HG03159 (cell line): Measurements from ENCODE around the gene ASCL1.
A peak's percentile ranks its signal among the peaks of the same experiment; 100 is the strongest.

Experiments used
- ATAC-seq: cut with Tn5 transposase; IDR thresholded peaks from one replicate; pipeline ENCODE4 v1.9.1; 2021; ENCODE audit warnings: mild to moderate bottlenecking, moderate library complexity; ENCODE audit not compliant: unreplicated experiment

The ASCL1 gene

DNA sequence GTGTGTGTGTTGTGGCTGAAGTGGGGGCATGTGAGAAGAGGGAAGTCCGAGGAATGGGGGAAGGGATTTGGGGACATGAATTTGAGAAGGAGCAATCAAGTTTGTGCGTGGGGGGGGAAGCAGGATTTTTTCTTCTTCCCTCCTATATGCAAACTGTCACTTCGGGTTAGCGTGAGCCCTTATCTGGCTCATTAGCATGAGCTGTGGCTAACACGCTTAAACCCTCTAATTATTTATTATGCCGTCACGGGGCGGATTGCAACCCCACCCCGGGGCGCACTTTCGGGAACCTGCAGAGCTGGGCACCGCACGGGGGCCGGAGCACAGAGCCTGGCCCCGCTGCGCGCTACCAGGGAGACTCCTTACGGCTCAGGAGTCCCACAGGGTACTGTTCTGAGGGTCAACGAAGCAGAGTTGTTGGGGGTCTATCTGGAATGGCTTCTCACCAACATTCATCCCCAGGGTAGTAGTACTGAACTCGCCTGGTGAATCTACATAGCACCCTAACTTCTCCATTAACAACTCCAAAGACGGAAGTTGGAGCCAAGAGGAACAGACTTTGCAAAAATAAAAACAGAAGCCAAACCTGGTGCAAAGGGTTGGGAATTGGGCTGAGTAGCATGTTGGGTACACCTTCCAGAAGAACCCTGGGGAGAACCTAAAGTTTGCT, 6.4 kb upstream of the ASCL1 start:
- no peak for ATAC-seq

DNA sequence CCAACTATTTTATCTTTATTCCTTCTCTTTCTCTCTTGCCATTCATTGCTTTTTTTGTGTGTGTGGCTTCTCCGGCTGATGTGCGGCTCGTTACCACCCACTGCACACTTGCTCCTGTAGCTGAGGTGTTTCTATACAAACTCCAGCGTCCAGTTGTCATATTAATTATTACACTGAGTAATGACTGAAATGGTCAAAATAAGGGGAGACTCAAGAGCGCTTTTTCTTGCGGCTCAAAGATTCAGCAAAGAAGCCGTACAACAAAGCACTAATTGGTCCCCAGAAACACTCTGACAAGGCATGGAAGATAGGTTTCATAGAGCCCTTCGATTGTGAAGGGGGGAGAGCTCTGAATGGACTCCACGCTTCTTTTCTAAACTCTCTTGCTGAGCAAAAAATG, 5.6 kb upstream of the ASCL1 start:
- ATAC-seq, result no peak

DNA sequence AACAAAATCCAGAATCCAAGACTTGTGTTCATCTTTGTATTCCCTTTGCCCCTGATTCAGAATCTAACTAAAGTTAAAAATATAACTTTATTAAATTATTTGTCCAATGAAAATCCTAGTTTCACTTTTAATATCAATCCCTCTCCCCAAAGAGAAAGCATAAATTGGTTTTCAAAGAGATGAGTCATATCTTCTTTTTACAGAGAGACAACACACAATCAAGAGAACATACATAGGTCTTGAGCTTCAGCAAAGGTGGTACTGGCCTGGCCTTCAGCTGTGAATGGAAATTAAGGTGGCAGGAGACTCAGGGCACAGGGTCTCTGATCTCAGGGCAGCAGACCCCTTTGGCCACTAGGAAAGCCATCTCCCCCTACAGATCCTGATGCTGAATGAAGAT, 4.3 kb upstream of the ASCL1 start:
- no peak for ATAC-seq

DNA sequence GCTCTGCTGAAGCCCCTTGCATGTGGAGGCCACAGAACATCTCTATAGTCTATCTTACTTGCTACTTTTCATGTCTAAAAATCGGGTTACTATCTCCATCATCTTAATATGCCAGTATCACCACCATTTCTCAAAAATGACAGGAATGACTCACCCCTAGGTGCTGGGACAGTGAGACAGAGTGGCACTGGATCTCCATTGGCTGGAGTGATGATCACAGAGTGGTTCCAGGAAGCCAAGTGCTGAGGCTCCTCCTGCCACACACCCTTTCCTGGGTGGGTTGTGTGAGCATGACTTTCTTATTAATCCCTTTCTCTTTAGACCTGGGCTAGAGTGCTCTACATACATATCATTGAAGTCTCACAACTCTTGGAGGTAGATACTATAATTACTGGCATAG, 3.3 kb upstream of the ASCL1 start:
- no peak for ATAC-seq

DNA sequence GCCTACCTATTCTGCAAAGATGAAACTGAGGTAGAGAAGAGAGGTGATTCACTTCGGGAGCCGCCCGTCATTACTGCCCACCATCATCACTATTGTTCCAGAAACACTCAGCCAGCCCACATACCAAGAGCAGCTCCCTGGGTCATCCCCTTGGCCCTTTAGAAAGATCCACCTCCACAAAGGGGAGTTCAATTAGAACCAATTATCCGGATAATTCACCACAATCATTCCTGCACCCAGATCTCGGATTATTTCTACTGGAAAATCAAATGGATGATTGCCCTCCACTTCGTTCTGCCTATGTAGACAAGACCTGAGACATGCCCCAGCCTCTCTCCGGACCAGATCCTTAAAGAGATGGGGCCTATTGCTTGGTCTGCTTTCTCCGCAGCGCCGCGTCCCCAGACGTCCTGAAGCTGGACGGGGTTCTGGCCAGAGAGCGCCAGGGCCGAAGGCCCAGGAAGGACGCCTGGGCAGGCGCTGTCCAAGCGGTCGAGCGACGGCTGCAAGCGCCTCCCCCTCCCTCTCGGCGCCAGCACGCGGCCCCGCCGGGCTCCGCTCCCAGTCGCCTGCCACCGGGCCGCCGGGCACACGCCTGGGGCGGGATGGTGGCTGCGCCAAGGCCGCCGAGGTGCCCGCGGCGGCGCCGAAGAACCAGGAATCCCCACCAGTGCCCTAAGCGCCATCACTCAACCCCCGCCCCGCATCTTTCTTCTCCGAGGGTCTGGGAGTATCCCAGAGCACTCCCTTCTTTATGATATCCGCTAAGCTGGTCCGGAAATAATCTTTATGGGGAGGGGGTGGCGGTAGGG, 1.3 kb upstream of the ASCL1 start:
- no peak for ATAC-seq

DNA sequence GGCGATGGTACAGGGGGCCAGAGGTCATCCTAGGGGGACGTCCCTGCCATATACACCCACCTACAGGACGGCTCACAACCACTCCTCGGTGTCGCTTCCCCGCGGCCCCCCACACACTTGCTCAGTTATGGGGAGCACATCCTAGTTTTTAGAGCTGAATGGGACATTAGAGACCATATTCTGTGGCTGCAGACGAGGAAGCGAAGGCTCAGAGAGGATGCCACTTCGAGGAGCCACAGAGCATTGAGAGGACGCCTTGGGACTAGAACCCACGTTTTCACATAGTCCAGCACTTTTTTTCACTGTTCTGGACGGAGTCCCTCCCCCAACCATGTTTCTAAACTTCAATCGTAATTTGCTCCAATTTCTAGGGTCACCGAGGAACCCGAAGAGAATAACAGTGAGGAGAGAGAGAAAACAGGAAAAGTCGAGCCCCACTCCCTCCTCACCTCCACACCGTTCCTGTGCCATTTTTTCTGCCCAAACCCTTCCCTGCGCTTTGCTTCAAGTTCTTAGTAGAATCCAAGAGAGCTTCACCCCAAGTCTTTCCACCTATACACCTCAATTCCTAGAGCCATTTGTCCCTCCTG, 641 bp upstream of the ASCL1 start:
- ATAC-seq, result no peak

DNA sequence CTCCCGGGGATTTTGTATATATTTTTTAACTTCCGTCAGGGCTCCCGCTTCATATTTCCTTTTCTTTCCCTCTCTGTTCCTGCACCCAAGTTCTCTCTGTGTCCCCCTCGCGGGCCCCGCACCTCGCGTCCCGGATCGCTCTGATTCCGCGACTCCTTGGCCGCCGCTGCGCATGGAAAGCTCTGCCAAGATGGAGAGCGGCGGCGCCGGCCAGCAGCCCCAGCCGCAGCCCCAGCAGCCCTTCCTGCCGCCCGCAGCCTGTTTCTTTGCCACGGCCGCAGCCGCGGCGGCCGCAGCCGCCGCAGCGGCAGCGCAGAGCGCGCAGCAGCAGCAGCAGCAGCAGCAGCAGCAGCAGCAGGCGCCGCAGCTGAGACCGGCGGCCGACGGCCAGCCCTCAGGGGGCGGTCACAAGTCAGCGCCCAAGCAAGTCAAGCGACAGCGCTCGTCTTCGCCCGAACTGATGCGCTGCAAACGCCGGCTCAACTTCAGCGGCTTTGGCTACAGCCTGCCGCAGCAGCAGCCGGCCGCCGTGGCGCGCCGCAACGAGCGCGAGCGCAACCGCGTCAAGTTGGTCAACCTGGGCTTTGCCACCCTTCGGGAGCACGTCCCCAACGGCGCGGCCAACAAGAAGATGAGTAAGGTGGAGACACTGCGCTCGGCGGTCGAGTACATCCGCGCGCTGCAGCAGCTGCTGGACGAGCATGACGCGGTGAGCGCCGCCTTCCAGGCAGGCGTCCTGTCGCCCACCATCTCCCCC, 777 bp downstream of the ASCL1 start:
- peak; percentile 53 for ATAC-seq

DNA sequence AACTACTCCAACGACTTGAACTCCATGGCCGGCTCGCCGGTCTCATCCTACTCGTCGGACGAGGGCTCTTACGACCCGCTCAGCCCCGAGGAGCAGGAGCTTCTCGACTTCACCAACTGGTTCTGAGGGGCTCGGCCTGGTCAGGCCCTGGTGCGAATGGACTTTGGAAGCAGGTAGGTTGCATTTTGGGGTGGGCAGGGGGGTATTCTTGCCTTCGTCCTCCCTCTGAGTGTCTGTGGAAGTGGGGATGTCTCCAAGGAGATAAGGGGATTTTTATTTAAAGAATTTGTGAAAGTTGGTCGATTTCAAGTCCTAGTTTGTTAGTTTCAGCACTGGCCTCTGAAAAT, 1.3 kb downstream of the ASCL1 start:
- no peak for ATAC-seq

DNA sequence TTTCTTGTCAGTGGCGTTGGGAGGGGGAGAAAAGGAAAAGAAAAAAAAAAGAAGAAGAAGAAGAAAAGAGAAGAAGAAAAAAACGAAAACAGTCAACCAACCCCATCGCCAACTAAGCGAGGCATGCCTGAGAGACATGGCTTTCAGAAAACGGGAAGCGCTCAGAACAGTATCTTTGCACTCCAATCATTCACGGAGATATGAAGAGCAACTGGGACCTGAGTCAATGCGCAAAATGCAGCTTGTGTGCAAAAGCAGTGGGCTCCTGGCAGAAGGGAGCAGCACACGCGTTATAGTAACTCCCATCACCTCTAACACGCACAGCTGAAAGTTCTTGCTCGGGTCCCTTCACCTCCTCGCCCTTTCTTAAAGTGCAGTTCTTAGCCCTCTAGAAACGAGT, 1.9 kb downstream of the ASCL1 start:
- ATAC-seq, result no peak

DNA sequence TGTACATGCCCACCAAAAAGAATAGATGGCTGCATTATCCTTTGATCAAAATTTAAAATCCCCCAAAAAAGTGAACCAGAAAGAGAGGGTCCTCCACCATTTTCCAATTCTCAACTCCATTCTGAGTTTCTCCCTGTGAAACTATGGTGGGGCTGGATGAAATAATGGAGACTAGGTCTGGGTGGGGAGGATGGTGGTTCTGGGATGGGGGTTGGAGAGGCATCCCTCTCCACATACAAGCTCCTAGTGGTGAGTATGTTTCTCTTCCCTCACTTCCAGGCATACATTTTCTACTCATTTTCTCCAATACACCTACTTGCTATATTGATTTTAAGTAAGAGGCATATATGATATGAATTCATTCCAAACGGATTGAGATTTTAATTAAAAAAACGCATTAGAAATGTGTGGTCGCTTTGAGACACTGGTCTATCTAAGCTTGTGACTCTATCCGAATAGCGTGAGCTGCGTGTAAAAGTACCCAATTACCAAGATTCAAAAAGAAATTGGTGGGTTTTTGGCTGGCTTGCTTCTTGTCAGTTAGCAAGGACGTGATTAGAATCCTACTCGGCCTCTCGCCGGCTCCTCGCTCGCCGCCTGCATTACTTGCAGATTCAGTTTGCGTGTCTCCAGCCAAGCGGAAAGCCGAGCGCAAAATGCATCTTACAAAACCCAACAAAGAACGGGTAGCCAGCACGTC, 3.4 kb downstream of the ASCL1 start:
- no peak for ATAC-seq

DNA sequence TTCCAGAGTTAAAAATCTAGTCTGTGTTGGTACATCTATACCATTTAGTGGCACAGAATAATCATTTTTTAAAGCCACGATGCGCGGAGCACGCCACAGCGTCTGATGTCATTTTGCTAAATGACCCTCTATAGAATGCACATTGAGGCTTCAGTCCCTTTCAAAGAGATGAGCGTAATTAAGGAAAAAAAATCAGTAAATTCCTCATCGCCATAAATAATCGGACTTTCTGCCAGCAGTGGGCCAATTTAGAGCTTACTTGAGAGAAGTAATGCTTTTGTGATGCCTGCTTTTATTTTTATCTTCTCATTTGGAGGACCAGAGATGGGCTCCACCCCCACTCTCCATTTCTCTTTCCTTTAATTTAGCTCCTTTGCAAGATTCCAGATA, 4.0 kb downstream of the ASCL1 start:
- ATAC-seq, result no peak

DNA sequence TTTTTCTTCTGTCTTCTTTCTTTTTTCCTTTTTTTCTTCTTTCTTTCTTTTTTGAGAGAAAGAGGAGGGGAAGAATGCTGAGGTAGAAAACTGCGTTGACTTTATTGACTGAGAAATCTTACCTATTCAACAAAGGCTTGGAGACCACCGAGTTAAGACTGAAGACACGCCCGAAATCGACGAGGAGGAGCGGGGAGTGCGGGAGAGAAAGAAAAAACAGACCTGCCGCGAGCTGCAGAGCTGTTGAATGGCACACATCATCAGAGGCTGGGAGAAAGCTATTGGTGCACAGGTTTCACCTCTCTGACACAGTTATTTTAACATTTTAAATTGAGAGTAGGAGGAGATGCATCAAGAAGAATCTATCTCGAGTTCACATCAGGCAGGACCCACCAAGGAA, 5.1 kb downstream of the ASCL1 start:
- ATAC-seq, result no peak

DNA sequence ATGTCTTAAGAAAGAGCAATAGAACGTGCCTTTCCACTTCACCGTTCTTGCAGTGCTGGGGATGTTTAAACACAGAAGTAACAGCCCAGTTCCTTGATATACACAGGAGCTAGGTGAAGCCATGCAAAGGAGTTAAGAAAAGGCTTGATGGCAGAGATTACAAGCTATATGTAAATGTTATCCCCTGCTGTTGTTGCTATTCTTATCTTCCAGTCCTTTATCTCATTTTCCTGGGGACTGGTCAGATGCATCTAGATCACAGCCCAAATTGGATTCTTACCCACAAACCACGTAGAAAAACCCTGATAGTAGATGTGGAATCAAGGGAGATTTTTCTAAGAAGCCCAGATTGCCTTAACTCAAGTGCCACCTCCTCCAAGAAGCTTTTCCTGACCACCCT, 5.5 kb downstream of the ASCL1 start:
- no peak for ATAC-seq

DNA sequence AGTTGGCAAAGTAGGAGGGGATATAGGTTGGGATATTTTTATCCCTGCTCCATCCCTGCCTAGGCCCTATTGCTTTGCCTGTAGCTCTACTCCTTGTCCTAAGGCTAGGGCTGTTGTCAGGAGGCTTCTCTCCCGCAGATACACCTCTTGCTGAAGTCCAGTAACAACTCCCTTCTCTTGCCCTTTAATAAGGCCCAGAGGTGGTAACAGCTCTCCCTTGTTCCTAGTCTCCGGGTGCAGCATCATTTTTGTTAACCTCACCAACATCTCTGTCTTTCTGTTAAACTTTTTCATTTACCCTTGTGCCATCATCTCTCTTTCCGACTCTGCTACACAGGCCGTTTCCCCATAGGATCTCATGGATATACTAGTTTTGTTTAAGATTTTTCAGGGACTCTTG, 6.3 kb downstream of the ASCL1 start:
- ATAC-seq, result no peak

DNA sequence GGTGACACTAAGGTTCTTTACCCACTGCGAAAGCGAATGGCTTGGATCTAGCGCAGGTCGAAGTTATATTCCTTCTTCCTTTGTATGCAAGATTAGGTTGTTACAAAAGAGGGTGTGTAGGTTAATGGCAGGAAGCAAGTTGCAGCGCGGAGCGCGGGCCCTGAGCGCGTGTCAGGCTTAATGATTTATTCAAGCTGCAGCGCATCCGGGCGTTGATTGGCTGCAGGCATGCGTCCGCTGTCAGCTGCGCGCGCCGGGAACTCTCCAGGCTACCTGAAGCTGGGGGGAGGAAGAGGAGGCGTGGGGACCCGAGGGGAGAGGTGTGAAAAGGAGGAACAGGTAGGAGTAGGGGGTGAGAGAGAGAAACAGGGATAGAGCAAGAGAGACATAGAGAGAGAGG, 7.4 kb downstream of the ASCL1 start:
- peak; percentile 73 for ATAC-seq

DNA sequence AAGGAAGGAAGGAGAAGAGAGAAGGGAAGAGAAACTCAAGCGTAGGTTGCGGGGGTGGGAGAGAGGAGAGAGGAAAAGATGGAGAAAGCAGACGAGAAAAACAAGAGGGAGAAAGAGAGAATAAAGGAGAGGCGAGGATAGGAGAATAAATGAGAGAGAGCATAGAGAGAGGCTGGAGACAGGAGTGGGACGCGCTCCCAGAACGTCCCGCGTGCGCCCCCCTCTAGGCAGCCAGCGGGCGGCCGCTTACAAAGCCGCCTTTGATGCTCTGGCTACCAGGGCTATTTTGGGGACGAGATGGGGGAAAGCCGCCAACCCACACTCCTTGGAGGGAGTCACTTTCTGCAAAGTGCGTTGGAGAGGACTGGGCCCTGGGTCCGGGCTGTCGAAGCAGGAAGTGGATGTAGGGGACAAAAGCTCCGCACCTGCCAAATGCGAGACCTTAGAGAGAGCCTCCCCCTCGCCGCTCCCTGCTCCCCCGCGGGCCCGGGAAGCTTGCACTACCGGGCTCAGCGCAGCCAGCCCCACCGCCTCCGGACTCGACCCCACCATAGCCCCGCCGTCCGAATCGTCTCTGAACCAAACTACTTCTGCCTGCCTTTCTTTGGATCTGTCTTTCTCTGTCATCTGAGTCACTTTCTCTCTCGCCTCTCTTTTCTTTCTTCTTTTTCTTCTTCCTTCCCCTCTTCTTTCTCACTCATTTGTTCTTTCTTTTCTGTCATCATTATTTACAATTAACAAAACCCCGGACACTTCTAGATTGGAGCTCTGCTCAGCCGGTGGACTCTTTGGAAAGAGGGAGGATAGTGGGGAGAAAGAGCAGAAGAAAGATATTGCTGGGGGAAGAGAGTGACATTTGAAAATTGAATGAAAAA, 8.0 kb downstream of the ASCL1 start:
- ATAC-seq, result no peak

DNA sequence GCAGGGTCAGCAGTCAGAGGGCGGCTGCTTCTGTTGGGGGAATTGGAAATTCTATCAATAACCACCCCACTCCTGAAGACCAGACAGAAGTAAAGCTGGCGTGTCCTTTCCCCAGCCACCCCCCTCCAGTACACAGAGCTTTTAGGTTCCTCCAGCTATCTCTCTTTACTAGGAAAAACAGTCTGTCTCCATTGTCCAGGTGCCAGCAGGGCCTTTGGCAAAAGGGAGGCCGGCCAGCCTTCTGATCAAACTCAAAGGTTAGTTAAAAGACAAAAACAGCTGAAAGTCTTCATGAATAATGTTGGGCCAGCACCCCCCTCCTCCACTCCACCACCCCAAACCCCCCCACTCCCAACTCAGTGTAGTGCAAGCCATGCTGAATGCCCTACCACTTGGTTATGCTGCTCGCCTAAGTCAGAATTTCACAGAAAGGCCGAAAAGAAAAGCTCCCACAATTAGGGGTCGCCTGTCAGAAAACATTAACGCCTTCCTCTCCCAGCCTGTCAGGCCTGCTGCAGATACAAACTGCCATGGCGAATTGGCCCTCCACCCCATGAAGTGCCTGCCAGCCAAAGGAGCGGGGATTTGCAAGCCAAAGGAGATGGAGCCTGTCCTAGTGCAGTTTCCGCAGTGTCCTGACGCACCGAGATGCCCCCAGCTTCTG, 8.9 kb downstream of the ASCL1 start:
- no peak for ATAC-seq

DNA sequence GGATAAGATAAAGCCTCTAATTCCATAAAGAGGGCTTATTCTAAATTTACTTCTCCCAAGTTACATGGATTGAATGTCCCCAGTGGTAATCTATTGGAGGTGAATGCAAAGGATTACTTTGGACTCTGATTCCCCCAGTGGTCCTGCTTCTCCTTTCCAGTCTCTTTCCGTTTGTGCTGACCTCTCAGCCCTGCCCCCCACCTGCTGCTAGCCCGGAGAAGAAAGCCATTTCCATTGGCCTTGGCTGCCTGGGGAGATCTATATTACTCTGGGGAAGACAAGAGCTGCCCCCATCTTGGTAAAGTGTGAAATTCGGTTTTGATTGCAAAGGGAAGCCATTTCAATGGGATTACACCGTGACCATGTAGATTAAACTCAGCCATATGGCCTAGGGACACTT, 13.3 kb downstream of the ASCL1 start:
- ATAC-seq, result no peak

DNA sequence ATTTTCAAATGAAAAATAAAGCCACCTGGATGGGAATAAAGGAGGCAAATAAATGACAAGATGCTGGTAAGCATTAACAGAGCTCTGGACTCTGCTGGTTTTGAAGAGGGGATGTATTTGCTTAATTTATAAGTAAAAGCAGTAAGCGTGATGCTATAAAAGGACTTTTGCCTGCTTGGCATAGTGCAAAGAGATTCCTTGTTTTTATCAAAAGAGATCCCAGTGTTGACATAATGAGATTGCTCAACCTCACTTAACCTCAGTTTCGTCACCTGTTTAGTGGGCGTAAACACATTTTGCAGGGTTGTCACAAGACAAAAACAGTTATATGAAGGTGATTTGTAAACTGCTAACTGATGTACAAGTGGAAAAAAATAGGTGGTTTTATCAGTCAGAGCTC, 13.8 kb downstream of the ASCL1 start:
- no peak for ATAC-seq

DNA sequence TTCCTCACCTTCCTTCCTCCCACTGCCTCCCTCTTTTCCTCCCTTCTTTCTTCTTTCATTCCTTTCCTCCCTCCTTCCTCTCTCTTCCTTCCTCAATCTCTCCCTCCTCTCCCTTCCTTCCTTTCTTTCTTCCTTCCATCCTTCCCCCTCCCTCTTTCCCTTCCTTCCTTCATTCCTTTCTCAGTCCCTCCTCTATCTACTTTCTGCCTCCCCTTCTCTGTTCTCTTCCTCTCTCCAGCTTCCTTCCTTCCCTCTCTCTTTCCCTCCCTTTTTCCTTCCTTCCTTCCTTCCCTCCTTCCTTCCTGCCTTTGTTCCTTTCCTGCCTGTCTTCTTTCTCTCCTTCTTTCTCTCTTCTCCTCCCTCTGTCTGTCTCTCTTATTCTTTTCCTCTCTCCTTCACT, 16.1 kb downstream of the ASCL1 start:
- no peak for ATAC-seq
